Activated CD8-positive, alpha-beta memory T cell treated with anti-CD3 and anti-CD28 coated beads for 4 hours (primary cell): ENCODE measurements around the gene LONRF3.
A peak's percentile ranks its signal among the peaks of the same experiment; 100 is the strongest.

Source experiments
- DNase-seq, 2 donors: peaks; one replicate each; pipeline ENCODE4 v3.0.0-alpha.2; 2020; ENCODE audit warnings: low read depth in 2 of 2

Gene LONRF3

GRCh38 chrX:118974088-118974907, at the start of gene LONRF3:
LONRF3 (plus strand) TSS chrX:118974618; CDS start chrX:118974781, 163 bp downstream.
- peak; percentile 24 to 47 for DNase-seq

GRCh38 chrX:118928151-118928550, 46.3 kb upstream of the LONRF3 start:
- DNase-seq = no peak

- no peak for DNase-seq
Observed at GRCh38 chrX:118935352-118935751, 39.1 kb upstream of the LONRF3 start.

- no peak for DNase-seq
Observed at GRCh38 chrX:118941147-118941546, 33.3 kb upstream of the LONRF3 start.

- DNase-seq = no peak
Observed at GRCh38 chrX:118943102-118943501, 31.3 kb upstream of the LONRF3 start.

GRCh38 chrX:118945921-118946320, 28.5 kb upstream of the LONRF3 start:
- no peak for DNase-seq

- no peak for DNase-seq
Observed at GRCh38 chrX:118948270-118948669, 26.1 kb upstream of the LONRF3 start.

- no peak for DNase-seq
Observed at GRCh38 chrX:118961866-118962560, 12.4 kb upstream of the LONRF3 start.

GRCh38 chrX:118963159-118963558, 11.3 kb upstream of the LONRF3 start:
- DNase-seq = no peak

GRCh38 chrX:118964252-118964651, 10.2 kb upstream of the LONRF3 start:
- DNase-seq = no peak

GRCh38 chrX:118965395-118965794, 9.0 kb upstream of the LONRF3 start:
- DNase-seq = no peak

GRCh38 chrX:118968031-118968430, 6.4 kb upstream of the LONRF3 start:
- no peak for DNase-seq

- DNase-seq = no peak
Observed at GRCh38 chrX:118971552-118971951, 2.9 kb upstream of the LONRF3 start.

- DNase-seq = no peak
Observed at GRCh38 chrX:118973389-118974087, 880 bp upstream of the LONRF3 start.

- DNase-seq = peak in 1 of 2 donors; percentile 10
Observed at GRCh38 chrX:118974908-118975671, 672 bp downstream of the LONRF3 start.

- DNase-seq = peak; percentile 60 to 66
Observed at GRCh38 chrX:118975831-118976598, 1.6 kb downstream of the LONRF3 start.

- peak in 1 of 2 donors; percentile 1 for DNase-seq
Observed at GRCh38 chrX:118976599-118977340, 2.4 kb downstream of the LONRF3 start.

- DNase-seq = no peak
Observed at GRCh38 chrX:118977424-118977823, 3.0 kb downstream of the LONRF3 start.

GRCh38 chrX:118978451-118978850, 4.0 kb downstream of the LONRF3 start:
- DNase-seq = no peak

GRCh38 chrX:118980761-118981160, 6.3 kb downstream of the LONRF3 start:
- DNase-seq = no peak
